ENCODE results near the gene PLBD1. TPM values are rescaled to one million over a fixed set of nuclear protein-coding genes. Genes with fewer than 3 reads are reported as not detected.

PLBD1 gene
- total and polyA plus RNA-seq, 4 donors: 1.4 to 7.5 (median 4.2) TPM

DNA sequence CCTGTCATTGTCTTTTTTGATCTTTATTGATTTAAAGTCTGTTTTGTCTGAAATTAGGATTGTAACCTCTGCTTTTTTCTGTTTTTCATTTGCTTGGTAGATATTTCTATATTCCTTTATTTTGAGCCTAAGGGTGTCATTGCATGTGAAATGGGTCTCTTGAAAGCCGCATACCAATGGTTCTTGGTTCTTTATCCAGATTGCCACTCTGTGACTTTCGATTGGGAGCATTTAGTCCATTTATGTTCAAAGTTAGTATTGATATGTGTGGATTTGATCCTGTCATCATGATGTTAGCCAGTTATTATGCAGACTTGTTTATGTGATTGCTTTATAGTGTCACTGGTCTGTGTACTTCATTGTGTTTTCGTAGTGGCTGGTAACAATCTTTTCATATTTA, 29.8 kb upstream of the PLBD1 start:
- Histone ChIP-seq H3K4me1 (ENCODE audit: control insufficient read depth in 4 of 4, insufficient read depth in 4 of 4, low read length in 3 of 4) (no peaks in the 10 kb centered on the region), H3K9ac (ENCODE audit: low read depth in 1 of 2, low read length in 2 of 2) (no peak overlapping the region), H3K36me3 (ENCODE audit: control insufficient read depth in 4 of 4, insufficient read depth in 3 of 4, low read depth in 1 of 4, low read length in 3 of 4) (no peaks in the 10 kb centered on the region), H3K9me3 (ENCODE audit: control insufficient read depth in 4 of 4, low read length in 3 of 4) (no peaks in the 10 kb centered on the region), H3K27me3 (ENCODE audit: control insufficient read depth in 4 of 4, insufficient read depth in 4 of 4, low read length in 3 of 4) (no peaks in the 10 kb centered on the region), H3K27ac (ENCODE audit: low read depth in 1 of 2, low read length in 2 of 2) (no peak overlapping the region), H3K4me3 (ENCODE audit: low read depth in 1 of 3, low read length in 3 of 3) (no peak overlapping the region)
- no peak for DNase-seq (ENCODE audit: low spot score)
- TF ChIP-seq, protein P1, sequence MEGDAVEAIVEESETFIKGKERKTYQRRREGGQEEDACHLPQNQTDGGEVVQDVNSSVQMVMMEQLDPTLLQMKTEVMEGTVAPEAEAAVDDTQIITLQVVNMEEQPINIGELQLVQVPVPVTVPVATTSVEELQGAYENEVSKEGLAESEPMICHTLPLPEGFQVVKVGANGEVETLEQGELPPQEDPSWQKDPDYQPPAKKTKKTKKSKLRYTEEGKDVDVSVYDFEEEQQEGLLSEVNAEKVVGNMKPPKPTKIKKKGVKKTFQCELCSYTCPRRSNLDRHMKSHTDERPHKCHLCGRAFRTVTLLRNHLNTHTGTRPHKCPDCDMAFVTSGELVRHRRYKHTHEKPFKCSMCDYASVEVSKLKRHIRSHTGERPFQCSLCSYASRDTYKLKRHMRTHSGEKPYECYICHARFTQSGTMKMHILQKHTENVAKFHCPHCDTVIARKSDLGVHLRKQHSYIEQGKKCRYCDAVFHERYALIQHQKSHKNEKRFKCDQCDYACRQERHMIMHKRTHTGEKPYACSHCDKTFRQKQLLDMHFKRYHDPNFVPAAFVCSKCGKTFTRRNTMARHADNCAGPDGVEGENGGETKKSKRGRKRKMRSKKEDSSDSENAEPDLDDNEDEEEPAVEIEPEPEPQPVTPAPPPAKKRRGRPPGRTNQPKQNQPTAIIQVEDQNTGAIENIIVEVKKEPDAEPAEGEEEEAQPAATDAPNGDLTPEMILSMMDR (IDR thresholded peaks at IDR 0.05; ENCODE audit: low read depth, low read length, missing input control): no peak
- TF ChIP-seq HNF4A (conservative IDR thresholded peaks at IDR 0.05) (no peak), RAD21 (IDR thresholded peaks at IDR 0.05) (no peak), TAF1 (conservative IDR thresholded peaks at IDR 0.05) (no peak), GABPA (IDR thresholded peaks at IDR 0.05 in 1 of 2, conservative IDR thresholded peaks at IDR 0.05 in 1 of 2) (no peak), RXRA (IDR thresholded peaks at IDR 0.05) (no peak), EGR1 (IDR thresholded peaks at IDR 0.05; ENCODE audit: low read depth in 2 of 2) (no peak), YY1 (IDR thresholded peaks at IDR 0.05) (no peak), FOXA1 (IDR thresholded peaks at IDR 0.05) (no peak), HNF4G (IDR thresholded peaks at IDR 0.05) (no peak)
- TF ChIP-seq, protein P2, sequence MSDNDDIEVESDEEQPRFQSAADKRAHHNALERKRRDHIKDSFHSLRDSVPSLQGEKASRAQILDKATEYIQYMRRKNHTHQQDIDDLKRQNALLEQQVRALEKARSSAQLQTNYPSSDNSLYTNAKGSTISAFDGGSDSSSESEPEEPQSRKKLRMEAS (IDR thresholded peaks at IDR 0.05): no peak
- TF ChIP-seq, protein P3, sequence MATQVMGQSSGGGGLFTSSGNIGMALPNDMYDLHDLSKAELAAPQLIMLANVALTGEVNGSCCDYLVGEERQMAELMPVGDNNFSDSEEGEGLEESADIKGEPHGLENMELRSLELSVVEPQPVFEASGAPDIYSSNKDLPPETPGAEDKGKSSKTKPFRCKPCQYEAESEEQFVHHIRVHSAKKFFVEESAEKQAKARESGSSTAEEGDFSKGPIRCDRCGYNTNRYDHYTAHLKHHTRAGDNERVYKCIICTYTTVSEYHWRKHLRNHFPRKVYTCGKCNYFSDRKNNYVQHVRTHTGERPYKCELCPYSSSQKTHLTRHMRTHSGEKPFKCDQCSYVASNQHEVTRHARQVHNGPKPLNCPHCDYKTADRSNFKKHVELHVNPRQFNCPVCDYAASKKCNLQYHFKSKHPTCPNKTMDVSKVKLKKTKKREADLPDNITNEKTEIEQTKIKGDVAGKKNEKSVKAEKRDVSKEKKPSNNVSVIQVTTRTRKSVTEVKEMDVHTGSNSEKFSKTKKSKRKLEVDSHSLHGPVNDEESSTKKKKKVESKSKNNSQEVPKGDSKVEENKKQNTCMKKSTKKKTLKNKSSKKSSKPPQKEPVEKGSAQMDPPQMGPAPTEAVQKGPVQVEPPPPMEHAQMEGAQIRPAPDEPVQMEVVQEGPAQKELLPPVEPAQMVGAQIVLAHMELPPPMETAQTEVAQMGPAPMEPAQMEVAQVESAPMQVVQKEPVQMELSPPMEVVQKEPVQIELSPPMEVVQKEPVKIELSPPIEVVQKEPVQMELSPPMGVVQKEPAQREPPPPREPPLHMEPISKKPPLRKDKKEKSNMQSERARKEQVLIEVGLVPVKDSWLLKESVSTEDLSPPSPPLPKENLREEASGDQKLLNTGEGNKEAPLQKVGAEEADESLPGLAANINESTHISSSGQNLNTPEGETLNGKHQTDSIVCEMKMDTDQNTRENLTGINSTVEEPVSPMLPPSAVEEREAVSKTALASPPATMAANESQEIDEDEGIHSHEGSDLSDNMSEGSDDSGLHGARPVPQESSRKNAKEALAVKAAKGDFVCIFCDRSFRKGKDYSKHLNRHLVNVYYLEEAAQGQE (IDR thresholded peaks at IDR 0.05): no peak
- WGBS: 88% methylated on average over 3 of the region's 3 CpGs

DNA sequence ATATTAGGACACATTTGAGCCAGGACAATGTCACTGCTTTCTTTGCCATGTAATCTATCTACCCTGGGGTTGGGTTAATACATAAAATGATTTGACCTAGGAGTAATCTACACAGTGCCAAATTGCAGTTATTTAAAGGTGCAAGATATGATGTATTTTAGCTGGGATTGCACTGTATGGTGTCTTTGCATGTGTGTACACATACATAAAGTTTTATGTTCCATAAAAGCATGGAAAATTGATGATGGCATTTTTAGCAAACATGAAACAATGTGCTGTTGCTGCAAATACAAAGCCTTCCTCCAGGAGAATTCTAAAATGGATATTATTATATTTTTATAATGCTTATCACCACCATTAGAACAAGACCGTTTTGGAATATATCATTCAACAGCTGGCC, 24.0 kb upstream of the PLBD1 start:
- H3K27me3 ChIP-seq (ENCODE audit: control insufficient read depth in 4 of 4, insufficient read depth in 4 of 4, low read length in 3 of 4): no peaks in the 10 kb centered on the region
- H3K36me3 ChIP-seq (ENCODE audit: control insufficient read depth in 4 of 4, insufficient read depth in 3 of 4, low read depth in 1 of 4, low read length in 3 of 4): no peaks in the 10 kb centered on the region
- H3K9me3 ChIP-seq (ENCODE audit: control insufficient read depth in 4 of 4, low read length in 3 of 4): no peaks in the 10 kb centered on the region
- WGBS: 75% methylated on average over 1 of the region's 1 CpG
- no peak overlapping the region for H3K27ac ChIP-seq (ENCODE audit: low read depth in 1 of 2, low read length in 2 of 2)
- H3K4me3 ChIP-seq (ENCODE audit: low read depth in 1 of 3, low read length in 3 of 3): no peak overlapping the region
- H3K9ac ChIP-seq (ENCODE audit: low read depth in 1 of 2, low read length in 2 of 2): no peak overlapping the region
- no peaks in the 10 kb centered on the region for H3K4me1 ChIP-seq (ENCODE audit: control insufficient read depth in 4 of 4, insufficient read depth in 4 of 4, low read length in 3 of 4)
- TF ChIP-seq HNF4G (IDR thresholded peaks at IDR 0.05) (no peak), JUND (IDR thresholded peaks at IDR 0.05) (no peak), HNF4A (conservative IDR thresholded peaks at IDR 0.05) (no peak), RAD21 (IDR thresholded peaks at IDR 0.05) (no peak), RXRA (IDR thresholded peaks at IDR 0.05) (no peak), FOXA2 (IDR thresholded peaks at IDR 0.05) (no peak), FOXA1 (IDR thresholded peaks at IDR 0.05) (no peak), NR2F2 (IDR thresholded peaks at IDR 0.05) (no peak), EGR1 (IDR thresholded peaks at IDR 0.05; ENCODE audit: low read depth in 2 of 2) (no peak), TAF1 (conservative IDR thresholded peaks at IDR 0.05) (no peak)
- TF ChIP-seq, protein P1 (IDR thresholded peaks at IDR 0.05; ENCODE audit: low read depth, low read length, missing input control): no peak
- TF ChIP-seq, protein P3 (IDR thresholded peaks at IDR 0.05): no peak
- TF ChIP-seq, protein P4, sequence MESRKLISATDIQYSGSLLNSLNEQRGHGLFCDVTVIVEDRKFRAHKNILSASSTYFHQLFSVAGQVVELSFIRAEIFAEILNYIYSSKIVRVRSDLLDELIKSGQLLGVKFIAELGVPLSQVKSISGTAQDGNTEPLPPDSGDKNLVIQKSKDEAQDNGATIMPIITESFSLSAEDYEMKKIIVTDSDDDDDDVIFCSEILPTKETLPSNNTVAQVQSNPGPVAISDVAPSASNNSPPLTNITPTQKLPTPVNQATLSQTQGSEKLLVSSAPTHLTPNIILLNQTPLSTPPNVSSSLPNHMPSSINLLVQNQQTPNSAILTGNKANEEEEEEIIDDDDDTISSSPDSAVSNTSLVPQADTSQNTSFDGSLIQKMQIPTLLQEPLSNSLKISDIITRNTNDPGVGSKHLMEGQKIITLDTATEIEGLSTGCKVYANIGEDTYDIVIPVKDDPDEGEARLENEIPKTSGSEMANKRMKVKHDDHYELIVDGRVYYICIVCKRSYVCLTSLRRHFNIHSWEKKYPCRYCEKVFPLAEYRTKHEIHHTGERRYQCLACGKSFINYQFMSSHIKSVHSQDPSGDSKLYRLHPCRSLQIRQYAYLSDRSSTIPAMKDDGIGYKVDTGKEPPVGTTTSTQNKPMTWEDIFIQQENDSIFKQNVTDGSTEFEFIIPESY (IDR thresholded peaks at IDR 0.05): no peak
- TF ChIP-seq, protein P5, sequence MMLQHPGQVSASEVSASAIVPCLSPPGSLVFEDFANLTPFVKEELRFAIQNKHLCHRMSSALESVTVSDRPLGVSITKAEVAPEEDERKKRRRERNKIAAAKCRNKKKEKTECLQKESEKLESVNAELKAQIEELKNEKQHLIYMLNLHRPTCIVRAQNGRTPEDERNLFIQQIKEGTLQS (IDR thresholded peaks at IDR 0.05): no peak
- DNase-seq (ENCODE audit: low spot score): no peak
